IMR-90 (cell line): ENCODE measurements around the gene LSM2. TPM values are rescaled to one million over a fixed set of nuclear protein-coding genes. Genes with fewer than 3 reads are reported as not detected.
A peak's percentile ranks its signal among the peaks of the same experiment; 100 is the strongest.

Experiments used
- ATAC-seq: fragments of 200-7000 bp; cut with Tn5 transposase; 2 replicates; pipeline ENCODE4 v1.9.1; 2020; ENCODE audit warnings: low read depth, mild to moderate bottlenecking, moderate library complexity
- BruUV-seq: library from RNA; stranded (reverse); fragments of 400-500 nt; replicated peaks from 2 replicates; lab custom pipeline; 2021; lab: Mats Ljungman, UMichigan
- CTCF ChIA-PET: fragments of 300-600 bp; formaldehyde crosslinking; extraction: SDS; loops from one replicate; lab custom pipeline; 2021; ENCODE audit warnings: antibody characterized with exemption; lab: Yijun Ruan, JAX
- POLR2A ChIA-PET: fragments of 300-600 bp; sonication (Branson Sonifier 250); formaldehyde crosslinking; loops from one replicate; lab custom pipeline; 2022; ENCODE audit warnings: antibody characterized with exemption; ENCODE audit not compliant: unreplicated experiment; lab: Charles Lee
- DNase-seq: peaks from one replicate; pipeline ENCODE4 v3.0.0; 2013
- H2AFZ ChIP-seq: replicated peaks from 2 replicates; pipeline ENCODE3; 2013; ENCODE audit warnings: low read length, mild to moderate bottlenecking; ENCODE audit not compliant: poor library complexity
- H2AK5ac ChIP-seq: 2 replicates; pipeline ENCODE4 v1.6.1; 2013; ENCODE audit warnings: low read depth, low read length, inconsistent platforms
- H2AK9ac ChIP-seq: replicated peaks from 2 replicates; pipeline ENCODE3; 2013; ENCODE audit warnings: mild to moderate bottlenecking, low read depth, low read length, moderate library complexity; ENCODE audit not compliant: poor library complexity
- H2BK120ac ChIP-seq: 2 replicates; pipeline ENCODE4 v1.6.1; 2013; ENCODE audit warnings: low read depth, low read length, inconsistent platforms
- H2BK15ac ChIP-seq: 3 replicates; pipeline ENCODE4 v1.6.1; 2013; ENCODE audit warnings: low read depth, low read length, inconsistent platforms
- H2BK20ac ChIP-seq: 2 replicates; pipeline ENCODE4 v1.6.1; 2013; ENCODE audit warnings: low read depth, mild to moderate bottlenecking, inconsistent platforms, low read length, moderate library complexity
- H2BK5ac ChIP-seq: 2 replicates; pipeline ENCODE4 v1.6.1; 2013; ENCODE audit warnings: mild to moderate bottlenecking, low read depth, low read length, inconsistent platforms; ENCODE audit not compliant: poor library complexity, severe bottlenecking
- H3K14ac ChIP-seq: replicated peaks from 2 replicates; pipeline ENCODE4 v1.6.1; 2013; ENCODE audit warnings: low read depth, low read length, inconsistent platforms
- H3K18ac ChIP-seq: 2 replicates; pipeline ENCODE4 v1.6.1; 2013; ENCODE audit warnings: low read depth, low read length, control low read depth
- H3K23ac ChIP-seq: 2 replicates; pipeline ENCODE4 v1.6.1; 2013; ENCODE audit warnings: low read depth, low read length, inconsistent platforms
- H3K27ac ChIP-seq: 2 replicates; pipeline ENCODE4 v1.5.1; 2013; ENCODE audit warnings: mild to moderate bottlenecking, control low read depth, low read length; ENCODE audit not compliant: insufficient read depth
- H3K27me3 ChIP-seq: 2 replicates; pipeline ENCODE4 v1.6.1; 2013; ENCODE audit warnings: low read length; ENCODE audit not compliant: control insufficient read depth, insufficient read depth
- H3K36me3 ChIP-seq: 2 replicates; pipeline ENCODE4 v1.6.1; 2013; ENCODE audit warnings: low read length, mixed read lengths; ENCODE audit not compliant: control insufficient read depth, insufficient read depth
- H3K4ac ChIP-seq: 2 replicates; pipeline ENCODE4 v1.6.1; 2013; ENCODE audit warnings: low read depth, low read length, inconsistent platforms
- H3K4me1 ChIP-seq: 2 replicates; pipeline ENCODE4 v1.6.1; 2013; ENCODE audit warnings: low read length, mixed read lengths; ENCODE audit not compliant: control insufficient read depth, insufficient read depth
- H3K4me2 ChIP-seq: 2 replicates; pipeline ENCODE4 v1.6.1; 2013; ENCODE audit warnings: low read depth, mild to moderate bottlenecking, control low read depth, low read length, moderate library complexity
- H3K4me3 ChIP-seq: 2 replicates; pipeline ENCODE4 v1.5.1; 2013; ENCODE audit warnings: low read depth, mild to moderate bottlenecking, control low read depth, low read length, moderate library complexity; ENCODE audit not compliant: insufficient read depth
- H3K56ac ChIP-seq: 2 replicates; pipeline ENCODE4 v1.6.1; 2013; ENCODE audit warnings: low read length, inconsistent platforms; ENCODE audit not compliant: insufficient read depth; ENCODE audit errors: extremely low read depth
- H3K79me1 ChIP-seq, 2 experiments: 2 replicates each; pipeline ENCODE4 v1.6.1; 2013; ENCODE audit warnings: low read length in 2 of 2, inconsistent platforms in 1 of 2, low read depth in 1 of 2
- H3K9ac ChIP-seq: 2 replicates; pipeline ENCODE4 v1.6.1; 2013; ENCODE audit warnings: low read depth, low read length, control low read depth
- H3K9me1 ChIP-seq: 2 replicates; pipeline ENCODE4 v1.6.1; 2013; ENCODE audit warnings: low read length, inconsistent platforms; ENCODE audit not compliant: insufficient read depth
- H3K9me3 ChIP-seq: 2 replicates; pipeline ENCODE4 v1.6.1; 2013; ENCODE audit warnings: low read length; ENCODE audit not compliant: control insufficient read depth, insufficient read depth
- H4K20me1 ChIP-seq: 2 replicates; pipeline ENCODE4 v1.6.1; 2013; ENCODE audit warnings: low read length, inconsistent platforms; ENCODE audit not compliant: insufficient read depth
- H4K5ac ChIP-seq: 2 replicates; pipeline ENCODE4 v1.6.1; 2013; ENCODE audit warnings: mild to moderate bottlenecking, low read depth, low read length, control low read depth
- H4K8ac ChIP-seq, 2 experiments: 2 replicates each; pipeline ENCODE4 v1.6.1; 2013; ENCODE audit warnings: low read depth in 2 of 2, low read length in 2 of 2, control low read depth in 1 of 2, inconsistent platforms in 1 of 2
- H4K91ac ChIP-seq: 2 replicates; pipeline ENCODE4 v1.6.1; 2013; ENCODE audit warnings: low read depth, low read length, inconsistent platforms; ENCODE audit not compliant: insufficient read depth
- BHLHE40 ChIP-seq: fragments of 150-350 bp; IDR thresholded peaks from 2 replicates; pipeline ENCODE4 v1.6.1; 2016; ENCODE audit warnings: mild to moderate bottlenecking, low read depth, low read length
- FOS ChIP-seq: fragments of 150-350 bp; IDR thresholded peaks from 2 replicates; pipeline ENCODE4 v1.6.1; 2016; ENCODE audit warnings: low read depth, low read length
- MXI1 ChIP-seq: IDR thresholded peaks from 2 replicates; pipeline ENCODE4 v1.6.1; 2012; ENCODE audit warnings: low read depth, mild to moderate bottlenecking, low read length, moderate library complexity, borderline replicate concordance
- NFE2L2 ChIP-seq: fragments of 150-350 bp; IDR thresholded peaks from 2 replicates; pipeline ENCODE4 v1.6.1; 2016; ENCODE audit warnings: low read depth, mild to moderate bottlenecking, low read length
- POLR2A ChIP-seq: IDR thresholded peaks from 2 replicates; pipeline ENCODE4 v1.6.1; 2012; ENCODE audit warnings: mild to moderate bottlenecking, low read depth, low read length
- RAD21 ChIP-seq: IDR thresholded peaks from 2 replicates; pipeline ENCODE4 v1.6.1; 2012; ENCODE audit warnings: low read length, improper control_type of control experiment
- RFX5 ChIP-seq: IDR thresholded peaks from 2 replicates; pipeline ENCODE4 v1.8.0; 2012; ENCODE audit warnings: low read depth, mild to moderate bottlenecking, low read length, moderate library complexity
- SMC3 ChIP-seq: fragments of 150-350 bp; IDR thresholded peaks from 2 replicates; pipeline ENCODE4 v1.6.1; 2016; ENCODE audit warnings: low read depth, mild to moderate bottlenecking, antibody characterized with exemption, low read length, moderate library complexity
- USF2 ChIP-seq: fragments of 150-350 bp; IDR thresholded peaks from 2 replicates; pipeline ENCODE4 v1.6.1; 2017; ENCODE audit warnings: mild to moderate bottlenecking, antibody characterized with exemption, low read length, low read depth
- WGBS, 2 experiments: methylation state at CpG; one replicate each; pipeline versions ENCODE4 v1.1.5 to v1.1.7; 2013; ENCODE audit warnings: missing lambda C conversion rate in 2 of 2; ENCODE audit not compliant: insufficient read length in 1 of 2; ENCODE audit errors: extremely low coverage in 2 of 2; 5-methylcytosine and 5-hydroxymethylcytosine counted together
- dilution Hi-C: fragments of 300-500 bp; cut with HindIII; formaldehyde crosslinking; loops from one replicate; pipeline ENCODE4 v1.14.3; 2018; ENCODE audit warnings: low sequenced_read_pairs; ENCODE audit not compliant: unreplicated experiment
- in situ Hi-C: fragments of 300-500 bp; cut with MboI; formaldehyde crosslinking; loops from 3 replicates; pipeline ENCODE4 v1.14.3; 2019; ENCODE audit warnings: low sequenced_read_pairs, inconsistent platforms, mixed read lengths
- intact Hi-C: fragments of 100-400 bp; cut with micrococcal nuclease; formaldehyde crosslinking; loops from 2 replicates; pipeline ENCODE4 v1.10.0; 2022
- polyA plus RNA-seq, 3 experiments: library from polyadenylated mRNA; depleted of rRNA; stranded (reverse); fragments of >200 nt; gene quantifications; 2 replicates each; pipeline ENCODE4 v1.2.3, GENCODE V29; 2012; ENCODE audit warnings: low replicate concordance in 1 of 3
- total RNA-seq: library from RNA; depleted of rRNA; stranded (reverse); fragments of >200 nt; gene quantifications from 2 replicates; pipeline ENCODE4 v1.2.3, GENCODE V29; 2012
- TF ChIP-seq, protein P1 (sequence below): conservative IDR thresholded peaks from 2 replicates; pipeline ENCODE4 v1.5.1; 2012; ENCODE audit warnings: mild to moderate bottlenecking, low read depth, low read length, improper control_type of control experiment

LSM2 gene
- total and polyA plus RNA-seq, 2 of the 4 experiments (the other 2 are of a cell fraction), result 56.3 to 61.0 TPM

- peak within 1 kb of the TSS; percentile 97 for H3K27ac ChIP-seq
- no peak for TF ChIP-seq RFX5
- TF ChIP-seq NFE2L2, result no peak
- TF ChIP-seq SMC3, result peak; percentile 61
- peak; percentile 69 for TF ChIP-seq USF2
- TF ChIP-seq, protein P1, sequence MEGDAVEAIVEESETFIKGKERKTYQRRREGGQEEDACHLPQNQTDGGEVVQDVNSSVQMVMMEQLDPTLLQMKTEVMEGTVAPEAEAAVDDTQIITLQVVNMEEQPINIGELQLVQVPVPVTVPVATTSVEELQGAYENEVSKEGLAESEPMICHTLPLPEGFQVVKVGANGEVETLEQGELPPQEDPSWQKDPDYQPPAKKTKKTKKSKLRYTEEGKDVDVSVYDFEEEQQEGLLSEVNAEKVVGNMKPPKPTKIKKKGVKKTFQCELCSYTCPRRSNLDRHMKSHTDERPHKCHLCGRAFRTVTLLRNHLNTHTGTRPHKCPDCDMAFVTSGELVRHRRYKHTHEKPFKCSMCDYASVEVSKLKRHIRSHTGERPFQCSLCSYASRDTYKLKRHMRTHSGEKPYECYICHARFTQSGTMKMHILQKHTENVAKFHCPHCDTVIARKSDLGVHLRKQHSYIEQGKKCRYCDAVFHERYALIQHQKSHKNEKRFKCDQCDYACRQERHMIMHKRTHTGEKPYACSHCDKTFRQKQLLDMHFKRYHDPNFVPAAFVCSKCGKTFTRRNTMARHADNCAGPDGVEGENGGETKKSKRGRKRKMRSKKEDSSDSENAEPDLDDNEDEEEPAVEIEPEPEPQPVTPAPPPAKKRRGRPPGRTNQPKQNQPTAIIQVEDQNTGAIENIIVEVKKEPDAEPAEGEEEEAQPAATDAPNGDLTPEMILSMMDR, result peak; percentile 97
- TF ChIP-seq RAD21, result peak; percentile 53
- TF ChIP-seq BHLHE40, result 0 out of 2 replicates have a peak, but pooled peaks have one; percentile 4
- peak; percentile 98 for TF ChIP-seq MXI1
- TF ChIP-seq FOS, result no peak
- peak; percentile 44; the same call in 1 of the 2 replicates for TF ChIP-seq POLR2A
- 0 out of 2 replicates have a peak within 1 kb of the TSS, but pooled peaks have one; percentile 21 for H2BK20ac ChIP-seq
- 2% methylated on average over 49 of the region's 75 CpGs; no CpG with 5 or more reads in 1 of the 2 experiments for WGBS, 2 experiments
- H3K4ac ChIP-seq, result peak within 1 kb of the TSS; percentile 98
- ChIA-PET CTCF (interaction anchor here (1.0 to 1.6 kb wide), 3 partner anchors 11 to 32 kb away, joined by 4 to 10 read pairs (median 4); partner anchors contain the start of genes HSPA1B and LSM2), POLR2A (interaction anchor here (1.0 kb wide), 1 partner anchor 32 kb away, joined by 6 read pairs; the partner anchor contains the start of gene HSPA1B)
- H2BK120ac ChIP-seq, result peak within 1 kb of the TSS; percentile 95
- H3K4me2 ChIP-seq, result peak within 1 kb of the TSS; percentile 98
- peak within 1 kb of the TSS; percentile 98 for H4K91ac ChIP-seq
- peak; percentile 96 for ATAC-seq
- peak within 1 kb of the TSS; percentile 100 for H2AFZ ChIP-seq
- peak within 1 kb of the TSS; percentile 98 for H2AK5ac ChIP-seq
- intact Hi-C loops, result loop anchor here (1.0 to 2.0 kb wide), 2 partner anchors 32 to 57 kb away; partner anchors contain the start of gene HSPA1B
- no peaks in the 10 kb centered on the region; the same call in 1 of the 2 replicates for H3K4me1 ChIP-seq
- H4K8ac ChIP-seq, result peak within 1 kb of the TSS; percentile 81 to 94
- peak within 1 kb of the TSS; percentile 100 for H2BK5ac ChIP-seq
- peak within 1 kb of the TSS; percentile 50 for H3K18ac ChIP-seq
- peak within 1 kb of the TSS; percentile 77 for H3K4me3 ChIP-seq
- H4K5ac ChIP-seq, result peak within 1 kb of the TSS; percentile 79
- peak; percentile 84 for DNase-seq
- BruUV-seq, result no TSS peak
- no peaks in the 10 kb centered on the region for H3K9me3 ChIP-seq
- H3K79me1 ChIP-seq, result peaks cover 0 to 47% of the 10 kb centered on the region in 2 experiments
- H2BK15ac ChIP-seq, result peak within 1 kb of the TSS; percentile 58; the same call in 1 of the 3 replicates
- dilution Hi-C loops, result no loop called here
- peak within 1 kb of the TSS; percentile 92 for H3K23ac ChIP-seq
- peak within 1 kb of the TSS; percentile 93 for H3K9ac ChIP-seq
- H3K14ac ChIP-seq, result peak within 1 kb of the TSS; percentile 92
- H2AK9ac ChIP-seq, result peak within 1 kb of the TSS; percentile 100
- H4K20me1 ChIP-seq, result no peaks in the 10 kb centered on the region
- H3K56ac ChIP-seq, result peak within 1 kb of the TSS; percentile 80
- in situ Hi-C loops, result no loop called here
- no peaks in the 10 kb centered on the region for H3K27me3 ChIP-seq
- peaks cover 15% of the 10 kb centered on the region for H3K36me3 ChIP-seq
- 0 out of 2 replicates have a peak, but pooled peaks cover 3% of the 10 kb centered on the region for H3K9me1 ChIP-seq
Measured at GRCh38 chr6:31795616-31796298, 11.0 kb downstream of the LSM2 start, which contains the start of gene VARS1. Gene VARS1 (minus strand): TSS chr6:31795752. CDS start chr6:31795217, 535 bp downstream.
